HG03469 (cell line): ENCODE results near the gene MMUT.
"Not testable (repeated sequence)": the region's sequence is repeated elsewhere in the genome, so short reads cannot be mapped to it uniquely, and the experiment has no call there.

Experiments
- ATAC-seq: cut with Tn5 transposase; IDR thresholded peaks from one replicate; pipeline ENCODE4 v1.9.1; 2021; ENCODE audit warnings: mild to moderate bottlenecking, moderate library complexity, moderate number of reproducible peaks; ENCODE audit not compliant: unreplicated experiment

MMUT gene

DNA sequence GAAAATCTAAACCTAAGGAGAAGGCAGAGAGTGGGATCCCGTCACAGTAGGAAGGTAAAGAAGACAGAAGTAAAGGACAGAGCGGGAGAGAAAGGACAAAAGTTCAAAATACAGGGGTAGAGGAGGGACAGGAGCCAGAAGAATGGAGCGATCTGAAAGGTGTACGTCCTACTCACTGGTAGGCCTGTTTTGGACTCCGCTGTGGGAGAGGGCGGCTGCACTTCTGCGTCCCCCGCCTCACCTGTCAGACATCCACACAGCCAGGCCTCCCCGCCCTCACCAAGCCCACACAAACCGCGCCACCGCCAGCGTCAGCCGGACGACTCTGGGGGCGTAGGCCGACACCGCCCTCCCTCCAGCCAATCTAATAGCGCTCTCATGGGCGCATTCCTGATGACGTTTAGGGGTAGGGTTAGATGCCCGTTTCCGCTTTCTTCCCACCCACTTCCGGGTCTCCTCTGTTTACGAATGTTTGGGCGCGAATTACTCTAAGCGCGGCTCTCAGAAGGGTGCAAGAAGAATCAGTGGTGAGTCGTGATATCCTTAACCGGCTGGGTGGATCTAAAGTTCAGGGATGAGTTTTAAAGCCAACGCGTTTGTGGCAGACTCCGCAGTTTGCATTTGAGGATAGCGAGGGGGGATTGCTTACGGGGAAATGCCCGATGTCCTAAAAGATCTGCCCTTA is at the start of gene MMUT, which contains the start of gene CENPQ:
Gene MMUT, minus strand, starts transcription at position 327 of the 685 bp plus-strand sequence. CDS start 3,787 bp downstream, outside the sequence.
Gene CENPQ, plus strand, starts transcription at position 444 of the 685 bp plus-strand sequence. CDS start 6,807 bp downstream, outside the sequence.
- ATAC-seq = peak; percentile 93

GRCh38 chr6:49509342-49509741 is 46.3 kb upstream of the MMUT start:
- ATAC-seq = no peak

DNA sequence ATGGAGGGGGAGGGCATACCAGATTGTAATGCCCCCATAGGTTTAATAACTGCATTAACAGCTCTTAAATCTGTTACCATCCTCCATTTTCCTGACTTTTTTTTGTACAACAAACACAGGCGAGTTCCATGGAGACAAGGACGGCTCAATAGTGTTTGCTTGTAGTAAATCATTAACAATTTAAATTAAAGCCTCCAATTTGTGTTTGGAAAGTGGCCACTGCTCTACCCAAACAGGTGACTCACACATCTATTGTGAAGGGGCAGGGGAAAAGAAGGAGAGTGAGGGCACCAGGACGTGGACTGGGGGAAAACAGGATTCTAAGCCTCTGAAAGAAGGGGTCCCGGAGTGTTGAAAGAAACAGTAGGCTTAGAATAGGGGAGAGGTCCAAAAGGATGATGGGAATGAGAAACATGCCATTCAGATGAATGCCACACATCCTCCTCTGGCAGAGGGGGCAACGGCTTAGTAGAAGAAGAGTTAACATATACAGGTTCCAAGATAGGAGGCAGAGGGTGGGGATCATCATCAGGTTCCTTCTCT is 43.6 kb upstream of the MMUT start:
- no peak for ATAC-seq

GRCh38 chr6:49504666-49505065 is 41.6 kb upstream of the MMUT start:
- no peak for ATAC-seq

DNA sequence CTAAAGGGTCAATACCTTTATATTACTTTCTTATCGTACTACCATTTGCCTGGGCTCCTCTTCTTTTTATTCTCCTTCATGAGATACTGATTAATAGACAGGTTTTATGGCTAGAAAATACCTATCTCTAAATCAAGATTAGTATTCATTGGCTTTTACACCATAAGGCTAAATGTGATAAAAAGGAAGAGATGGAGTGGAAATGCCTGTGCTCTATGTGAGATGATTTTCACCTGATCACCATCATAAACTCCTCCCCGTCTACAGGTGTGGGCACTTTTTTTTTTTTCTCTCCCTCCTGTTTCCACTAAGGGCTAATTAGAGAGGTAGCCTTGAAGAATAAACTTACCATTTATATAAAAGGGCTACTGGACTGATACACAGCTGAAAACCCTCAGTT is 36.6 kb upstream of the MMUT start, which contains the start of gene GLYATL3:
Gene GLYATL3, plus strand, starts transcription at position 301 of the 400 bp plus-strand sequence. CDS start 12,068 bp downstream, outside the sequence.
- ATAC-seq = no peak

DNA sequence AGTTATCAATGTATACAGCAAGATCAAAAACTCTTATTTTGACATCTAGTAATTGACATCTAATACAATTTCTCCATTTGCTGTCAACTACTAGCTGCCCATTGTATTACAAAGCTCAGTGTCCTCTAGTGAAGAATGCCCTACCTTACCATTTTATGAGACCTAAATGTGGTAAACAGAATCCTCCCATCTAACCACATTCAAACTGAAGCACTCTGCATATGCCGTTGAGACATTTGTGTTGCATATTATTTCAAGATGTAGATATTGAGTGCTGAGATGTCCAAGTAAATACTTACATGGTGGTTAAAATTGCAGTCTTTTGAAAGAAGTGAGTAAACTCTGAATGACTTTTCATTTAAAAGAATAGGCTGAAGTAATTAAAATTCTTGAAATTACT is 36.1 kb upstream of the MMUT start:
- ATAC-seq = no peak

GRCh38 chr6:49497304-49497703 is 34.3 kb upstream of the MMUT start:
- ATAC-seq = no peak

- no peak for ATAC-seq
These were observed 27.6 kb upstream of the MMUT start for GRCh38 chr6:49490633-49491032.

DNA sequence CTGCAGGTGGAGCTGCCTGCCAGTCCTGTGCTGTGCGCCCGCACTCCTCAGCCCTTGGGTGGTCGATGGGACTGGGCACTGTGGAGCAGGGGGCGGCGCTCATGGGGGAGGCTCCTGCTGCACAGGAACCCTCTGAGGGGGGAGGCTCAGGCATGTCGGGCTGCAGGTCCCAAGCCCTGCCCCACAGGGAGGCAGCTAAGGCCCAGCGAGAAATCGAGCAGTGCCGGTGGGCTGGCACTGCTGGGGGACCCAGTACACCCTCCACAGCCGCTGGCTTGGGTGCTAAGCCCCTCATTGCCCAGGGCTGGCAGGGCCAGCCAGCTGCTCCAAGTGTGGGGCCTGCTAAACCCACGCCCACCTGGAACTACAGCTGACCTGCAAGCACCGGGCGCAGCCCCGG is 20.3 kb upstream of the MMUT start:
- not testable (repeated sequence) for ATAC-seq

- ATAC-seq = not testable (repeated sequence)
These were observed 18.8 kb upstream of the MMUT start for GRCh38 chr6:49481846-49482245.

DNA sequence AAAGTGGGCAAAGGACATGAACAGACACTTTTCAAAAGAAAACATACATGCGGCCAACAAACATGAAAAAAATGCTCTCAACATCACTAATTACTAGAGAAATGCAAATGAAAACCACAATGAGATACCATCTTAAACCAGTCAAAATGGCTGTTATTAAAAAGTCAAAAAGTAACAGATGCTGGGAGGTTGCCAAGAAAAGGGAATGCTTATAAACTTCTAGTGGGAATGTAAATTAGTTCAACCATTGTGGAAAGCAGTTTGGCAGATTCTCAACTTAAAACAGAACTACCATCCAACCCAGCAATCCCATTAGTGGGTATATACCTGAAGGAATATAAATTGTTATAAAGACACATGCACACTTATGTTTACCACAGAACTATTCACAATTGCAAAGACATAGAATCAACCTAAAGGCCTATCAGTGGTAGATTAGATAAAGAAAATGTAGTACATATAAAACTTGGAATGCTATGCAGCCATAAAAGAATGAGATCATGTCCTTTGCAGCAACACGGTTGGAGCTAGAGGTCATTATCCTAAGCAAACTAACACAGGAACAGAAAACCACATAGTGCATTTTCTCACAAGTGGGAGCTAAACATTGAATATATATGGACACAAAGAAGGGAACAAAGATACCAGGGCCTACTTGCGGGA is 16.4 kb upstream of the MMUT start:
- no peak for ATAC-seq

DNA sequence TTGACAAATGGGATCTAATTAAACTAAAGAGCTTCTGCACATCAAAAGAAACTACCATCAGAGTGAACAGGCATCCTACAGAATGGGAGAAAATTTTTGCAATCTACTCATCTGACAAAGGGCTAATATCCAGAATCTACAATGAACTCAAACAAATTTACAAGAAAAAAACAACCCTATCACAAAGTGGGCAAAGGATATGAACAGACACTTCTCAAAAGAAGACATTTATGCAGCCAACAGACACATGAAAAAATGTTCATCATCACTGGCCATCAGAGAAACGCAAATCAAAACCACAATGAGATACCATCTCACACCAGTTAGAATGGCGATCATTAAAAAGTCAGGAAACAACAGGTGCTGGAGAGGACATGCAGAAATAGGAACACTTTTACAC is 13.5 kb upstream of the MMUT start:
- not testable (repeated sequence) for ATAC-seq

GRCh38 chr6:49468042-49468441 is 5.0 kb upstream of the MMUT start:
- no peak for ATAC-seq

GRCh38 chr6:49464691-49465090 is 1.6 kb upstream of the MMUT start:
- no peak for ATAC-seq

DNA sequence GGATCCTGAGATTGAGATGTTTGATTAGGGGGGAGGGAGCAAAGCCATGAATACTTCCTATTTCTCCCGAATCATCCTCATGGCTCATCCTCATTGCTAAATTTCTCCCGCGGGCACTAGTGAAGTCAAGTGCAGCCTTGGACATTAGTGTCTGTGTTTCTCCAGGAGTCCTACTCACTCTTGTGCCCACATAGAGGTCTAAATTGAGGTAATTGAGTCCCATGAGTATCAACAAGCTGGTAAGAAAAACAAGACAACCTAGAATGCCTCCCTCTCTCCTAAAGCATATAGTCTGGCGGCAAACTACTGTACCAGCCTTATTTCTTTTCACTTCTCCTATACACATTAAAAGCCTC is 537 bp upstream of the MMUT start:
- ATAC-seq = no peak

- no peak for ATAC-seq
These were observed 490 bp downstream of the MMUT start for GRCh38 chr6:49462599-49462926.

- ATAC-seq = no peak
These were observed 982 bp downstream of the MMUT start for GRCh38 chr6:49462071-49462470.

- no peak for ATAC-seq
These were observed 5.3 kb downstream of the MMUT start for GRCh38 chr6:49457771-49458170.

- ATAC-seq = no peak
These were observed 8.0 kb downstream of the MMUT start for GRCh38 chr6:49454787-49455709.

GRCh38 chr6:49453221-49453620 is 9.8 kb downstream of the MMUT start:
- no peak for ATAC-seq

DNA sequence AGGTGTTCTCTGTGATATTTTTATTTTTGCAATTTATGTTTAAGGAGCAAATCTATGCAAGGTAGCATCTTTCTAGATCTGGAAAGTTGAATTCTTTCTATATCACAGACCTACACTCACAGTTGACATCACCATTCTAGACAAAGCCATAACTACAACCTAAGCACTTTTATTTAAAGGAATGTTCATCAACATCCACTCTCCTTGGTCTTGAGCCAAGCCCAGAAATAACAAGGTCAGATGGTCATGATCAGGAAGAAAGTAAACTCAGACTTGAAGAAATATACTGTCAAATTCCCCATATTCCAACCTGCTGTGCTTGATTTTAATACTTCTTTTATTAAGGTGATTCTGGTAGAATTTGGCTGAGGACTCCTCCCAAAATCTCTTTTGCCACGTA is 32.2 kb downstream of the MMUT start:
- ATAC-seq = no peak
